Measurements from ENCODE around the gene BFAR. TPM values are rescaled to one million over a fixed set of nuclear protein-coding genes. Genes with fewer than 3 reads are reported as not detected.
"Not testable (repeated sequence)": the region's sequence is repeated elsewhere in the genome, so short reads cannot be mapped to it uniquely, and the experiment has no call there.

Gene BFAR
- total and polyA plus RNA-seq, 2 donors (not counting 1 experiment from before 2014, with no cell fraction given) = 78.4 to 85.6 TPM

GRCh38 chr16:14702672-14703071 lies 69.9 kb downstream of the BFAR start:
- H3K4me3 ChIP-seq (replicated peaks in 1 of 4; ENCODE audit: control extremely low read depth in 1 of 4, insufficient read depth in 1 of 4, low read depth in 3 of 4, low read length in 4 of 4); H4K20me1 ChIP-seq (ENCODE audit: control insufficient read depth, extremely low read depth, insufficient read depth, low read length); DNase-seq (ENCODE audit: low read depth in 2 of 2): not testable (repeated sequence)

DNA sequence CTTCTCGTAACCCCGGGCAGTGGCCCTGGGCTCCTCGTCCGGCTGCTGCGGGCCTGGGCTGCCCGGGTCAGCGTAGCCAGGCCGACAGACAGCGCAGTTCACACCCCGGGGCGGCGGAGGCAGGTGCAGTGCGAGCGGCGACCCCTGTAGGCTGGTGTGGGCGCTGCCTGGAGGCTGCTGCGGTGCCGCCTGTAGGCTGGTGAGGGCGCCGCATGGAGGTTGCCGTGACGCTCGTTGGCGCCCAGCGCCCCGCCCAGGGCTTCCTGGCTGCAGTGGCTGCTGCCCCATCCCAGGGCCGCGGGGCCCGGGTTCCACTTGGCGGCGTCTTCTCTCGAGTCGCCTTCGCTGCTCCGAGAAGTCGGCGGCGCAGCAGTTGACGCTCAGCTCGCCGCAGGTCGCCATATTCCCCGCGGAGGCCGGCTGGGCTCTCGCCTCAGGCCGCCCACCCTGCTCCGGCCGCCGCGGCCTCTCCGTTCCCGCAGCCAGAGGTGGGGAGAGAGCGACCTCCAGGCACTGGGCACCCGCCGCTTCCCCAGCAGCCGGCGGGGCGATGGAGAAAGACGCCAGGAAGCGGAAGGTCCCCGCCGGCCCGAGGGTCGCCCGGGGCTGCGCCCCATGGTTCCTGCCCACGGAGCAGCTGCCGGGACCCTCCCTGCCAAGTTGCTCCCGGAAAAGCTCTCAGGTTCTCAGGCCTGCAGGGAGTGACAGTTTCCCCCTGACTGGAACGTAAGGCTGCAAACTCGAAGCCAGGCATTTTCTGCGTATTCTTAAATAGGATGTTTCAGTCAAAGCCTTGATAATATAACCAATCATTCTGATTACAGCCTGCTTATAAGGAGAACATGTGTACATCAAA lies 70.6 kb downstream of the BFAR start, which contains the start of gene NPIPA3:
Gene NPIPA3, plus strand, starts transcription at position 256 of the 856 bp plus-strand sequence. CDS start 5,533 bp downstream, outside the sequence.
- not testable (repeated sequence) for DNase-seq (ENCODE audit: low read depth in 2 of 2); H3K9me3 ChIP-seq (ENCODE audit: control insufficient read depth, insufficient read depth, low read depth, low read length); H2AFZ ChIP-seq (ENCODE audit: low read length); H3K9ac ChIP-seq (ENCODE audit: insufficient read depth, low read length); H4K20me1 ChIP-seq (ENCODE audit: control insufficient read depth, extremely low read depth, insufficient read depth, low read length); H3K4me2 ChIP-seq (ENCODE audit: extremely low read depth, insufficient read depth, low read length); H3K4me3 ChIP-seq (replicated peaks in 1 of 4; ENCODE audit: control extremely low read depth in 1 of 4, insufficient read depth in 1 of 4, low read depth in 3 of 4, low read length in 4 of 4); H3K79me2 ChIP-seq (ENCODE audit: control insufficient read depth, insufficient read depth, low read length); H3K36me3 ChIP-seq (ENCODE audit: control insufficient read depth, insufficient read depth, low read length); H3K27ac ChIP-seq (ENCODE audit: insufficient read depth, low read length); H3K4me1 ChIP-seq (ENCODE audit: control insufficient read depth, extremely low read depth, insufficient read depth, low read length); H3K27me3 ChIP-seq (ENCODE audit: control insufficient read depth, insufficient read depth, low read length)

More at GRCh38 chr16:14702672-14703071, 69.9 kb downstream of the BFAR start:
- H3K4me2 ChIP-seq (ENCODE audit: extremely low read depth, insufficient read depth, low read length); H3K9me3 ChIP-seq (ENCODE audit: control insufficient read depth, insufficient read depth, low read depth, low read length); H3K27me3 ChIP-seq (ENCODE audit: control insufficient read depth, insufficient read depth, low read length); H3K36me3 ChIP-seq (ENCODE audit: control insufficient read depth, insufficient read depth, low read length); H3K27ac ChIP-seq (ENCODE audit: insufficient read depth, low read length); H2AFZ ChIP-seq (ENCODE audit: low read length); H3K9ac ChIP-seq (ENCODE audit: insufficient read depth, low read length); H3K4me1 ChIP-seq (ENCODE audit: control insufficient read depth, extremely low read depth, insufficient read depth, low read length); H3K79me2 ChIP-seq (ENCODE audit: control insufficient read depth, insufficient read depth, low read length): not testable (repeated sequence)

Other genes with a start within 250 kb of the BFAR start
- 32.6 and 32.9 TPM in 2 replicates for gene PARN, start 2.7 kb upstream of the BFAR start, total RNA-seq
- gene PARN, start 2.7 kb upstream of the BFAR start, polyA plus RNA-seq = 26.7 and 30.4 TPM in 2 replicates
- gene PLA2G10, start 61.4 kb downstream of the BFAR start, total RNA-seq = not detected in 2 replicates
- not detected in 2 replicates for gene PLA2G10, start 61.4 kb downstream of the BFAR start, polyA plus RNA-seq
- 0.77 and 4.6 TPM in 2 replicates for gene NPIPA3, start 70.5 kb downstream of the BFAR start, total RNA-seq
- 0.52 and 1.3 TPM in 2 replicates for gene NPIPA3, start 70.5 kb downstream of the BFAR start, polyA plus RNA-seq
- 0.77 and 0.99 TPM in 2 replicates for gene NPIPA2, start 109.6 kb downstream of the BFAR start, total RNA-seq
- gene NPIPA2, start 109.6 kb downstream of the BFAR start, polyA plus RNA-seq = 0.94 and 1.6 TPM in 2 replicates
- gene NOMO1, start 200.8 kb downstream of the BFAR start, total RNA-seq = 66.0 and 124 TPM in 2 replicates
- 69.9 and 93.5 TPM in 2 replicates for gene NOMO1, start 200.8 kb downstream of the BFAR start, polyA plus RNA-seq

Measured in fibroblast of lung (primary cell).